Middle frontal gyrus (tissue), 1 donor: ENCODE data around the gene CXXC5.

Experiments
- DNase-seq: peaks from one replicate; pipeline ENCODE4 v3.0.0-alpha.2; 2015; ENCODE audit warnings: low spot score; ENCODE audit errors: extremely low spot score

Gene CXXC5

GRCh38 chr5:139680368-139681111, 32.4 kb downstream of the CXXC5 start:
- DNase-seq, result no peak

GRCh38 chr5:139681112-139681458, 32.9 kb downstream of the CXXC5 start:
- DNase-seq, result no peak

DNA sequence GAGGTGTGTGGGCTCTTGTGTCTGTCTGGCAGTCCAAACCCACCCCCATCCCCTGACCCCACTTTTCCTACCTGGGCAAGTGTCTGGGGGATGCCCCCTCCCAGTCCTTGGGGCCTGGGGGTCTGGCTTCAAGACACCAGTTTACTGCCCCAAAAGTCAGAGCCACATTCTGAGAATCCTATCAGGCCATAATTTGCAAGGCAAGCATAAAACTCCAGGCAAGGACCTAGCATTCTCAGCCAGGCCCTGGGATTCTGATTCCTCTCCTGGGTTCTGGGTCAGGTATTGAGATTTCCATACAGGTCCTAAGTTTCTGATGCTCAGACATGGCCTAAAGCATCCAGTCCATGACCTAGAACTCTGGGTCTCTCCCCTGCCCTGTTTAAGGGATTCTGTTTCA, 33.3 kb downstream of the CXXC5 start:
- DNase-seq, result no peak

- no peak for DNase-seq
These were observed 34.1 kb downstream of the CXXC5 start for GRCh38 chr5:139682016-139682975.

DNA sequence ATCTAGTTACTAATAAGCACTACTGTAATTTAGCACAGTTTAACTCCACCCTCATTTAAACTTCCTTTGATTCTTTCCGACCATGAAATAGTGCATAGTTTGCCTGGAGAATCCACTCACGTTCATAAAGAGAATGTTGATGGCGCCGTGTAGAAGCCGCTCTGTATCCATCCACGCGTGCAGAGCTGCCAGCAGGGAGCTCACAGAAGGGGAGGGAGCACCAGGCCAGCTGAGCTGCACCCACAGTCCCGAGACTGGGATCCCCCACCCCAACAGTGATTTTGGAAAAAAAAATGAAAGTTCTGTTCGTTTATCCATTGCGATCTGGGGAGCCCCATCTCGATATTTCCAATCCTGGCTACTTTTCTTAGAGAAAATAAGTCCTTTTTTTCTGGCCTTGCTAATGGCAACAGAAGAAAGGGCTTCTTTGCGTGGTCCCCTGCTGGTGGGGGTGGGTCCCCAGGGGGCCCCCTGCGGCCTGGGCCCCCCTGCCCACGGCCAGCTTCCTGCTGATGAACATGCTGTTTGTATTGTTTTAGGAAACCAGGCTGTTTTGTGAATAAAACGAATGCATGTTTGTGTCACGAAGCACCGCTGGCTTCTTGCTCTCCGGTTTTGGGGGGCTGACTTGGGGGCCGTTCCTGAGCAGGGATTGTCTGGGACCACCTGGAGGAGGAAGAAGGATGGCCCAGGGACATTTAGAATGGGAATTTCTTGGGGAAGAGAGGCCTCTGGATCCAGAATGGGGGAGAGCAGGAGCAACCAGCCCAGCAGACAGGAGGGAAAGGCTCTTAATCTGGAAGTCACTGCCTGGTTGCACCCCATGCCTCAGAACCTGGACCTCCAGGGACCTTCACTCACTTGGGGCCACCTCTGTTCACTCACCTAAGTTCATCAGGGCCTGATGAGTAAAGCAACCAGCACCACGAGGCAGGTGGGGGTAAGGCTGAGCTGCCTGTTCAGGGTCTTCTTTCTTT, 35.4 kb downstream of the CXXC5 start:
- no peak for DNase-seq

DNA sequence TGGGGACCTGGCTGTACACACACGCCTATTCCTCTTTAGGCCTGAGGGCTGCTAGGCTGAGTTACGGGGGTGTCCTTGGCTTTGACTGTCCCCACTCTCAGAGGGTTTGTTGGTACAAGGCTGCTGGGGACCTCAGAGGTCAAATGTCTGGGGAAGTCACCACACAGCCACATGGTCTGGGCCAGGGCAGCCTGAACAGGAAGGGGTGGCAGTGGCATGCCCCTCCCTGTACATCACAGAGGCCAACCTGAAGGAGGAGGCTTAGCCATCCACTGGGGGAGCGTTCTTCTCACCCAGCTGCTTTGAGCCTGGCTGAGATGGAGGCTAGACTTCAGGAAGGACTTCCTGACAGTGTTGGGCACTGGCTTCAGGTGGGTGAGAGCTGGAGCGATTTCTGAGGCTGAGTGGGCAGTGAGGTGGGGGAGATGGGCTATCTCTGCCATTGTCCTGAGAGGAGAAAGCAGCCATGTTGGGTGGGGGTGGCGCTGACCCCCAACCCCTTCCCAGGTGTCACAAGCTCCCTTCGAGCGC, 36.3 kb downstream of the CXXC5 start:
- no peak for DNase-seq

DNA sequence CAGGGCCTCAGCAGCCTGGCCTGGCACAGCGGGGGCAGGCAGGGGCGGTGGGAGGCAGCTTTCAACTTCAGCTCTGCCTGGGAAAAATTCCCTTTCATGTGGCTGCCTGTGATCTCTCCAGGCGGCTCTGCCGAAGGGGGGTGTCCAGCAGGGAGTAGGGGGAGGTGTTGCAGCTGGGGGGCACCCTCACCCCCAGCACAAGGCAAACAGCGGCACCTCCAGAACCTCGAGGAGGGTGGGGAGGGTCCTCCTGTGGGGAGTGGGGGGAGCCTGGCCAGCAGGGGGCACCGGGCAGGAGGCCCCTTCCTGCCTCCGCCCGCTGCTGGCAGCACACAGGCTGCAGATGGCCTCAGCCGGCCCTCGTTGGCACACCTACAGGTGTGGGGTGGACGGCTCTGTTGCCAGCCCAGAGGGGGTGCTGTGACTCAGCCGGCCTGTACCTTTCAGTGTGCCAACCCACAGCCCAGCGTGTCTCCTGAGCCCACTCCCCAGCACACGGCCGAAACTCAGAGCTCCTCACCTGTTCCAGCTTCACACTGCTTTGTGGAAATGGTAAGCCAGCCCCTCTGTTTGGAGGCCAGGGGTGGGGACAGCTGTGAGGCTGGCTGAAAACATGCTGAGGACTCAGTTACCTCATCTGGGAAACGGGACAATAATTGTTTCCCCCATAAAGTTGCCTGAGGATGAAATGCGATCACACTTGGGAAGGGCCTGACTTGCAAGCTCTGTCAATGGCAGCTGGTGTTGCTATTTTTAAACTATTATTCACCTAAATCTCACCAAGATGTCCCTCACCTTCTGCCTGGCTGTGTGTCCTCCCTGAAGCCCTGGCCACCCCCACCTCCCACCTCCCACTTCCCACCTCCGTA, 37.0 kb downstream of the CXXC5 start:
- DNase-seq, result no peak

DNA sequence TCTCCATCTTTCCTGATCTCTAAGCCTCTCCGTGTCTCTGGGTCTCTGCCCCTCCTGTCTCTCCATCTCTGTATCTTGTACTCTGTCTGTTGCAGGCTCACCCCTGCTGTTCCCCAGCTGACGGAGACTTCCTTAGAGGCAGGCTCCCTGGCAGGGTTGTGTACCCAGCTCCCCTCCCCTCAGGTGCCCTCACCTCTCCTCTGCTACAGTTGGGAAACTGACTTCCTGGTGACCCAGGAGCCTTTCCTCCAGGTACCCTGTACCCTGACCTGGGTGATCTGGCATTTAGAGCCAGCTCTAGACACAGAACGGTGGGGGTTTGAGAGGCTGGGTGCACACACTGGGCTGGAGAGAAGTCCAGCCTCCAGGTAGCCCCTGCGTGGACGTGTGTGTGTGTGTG, 37.7 kb downstream of the CXXC5 start:
- DNase-seq, result no peak

GRCh38 chr5:139686356-139686705, 38.2 kb downstream of the CXXC5 start:
- no peak for DNase-seq

GRCh38 chr5:139686706-139687441, 38.7 kb downstream of the CXXC5 start:
- DNase-seq, result no peak

- no peak for DNase-seq
These were observed 39.5 kb downstream of the CXXC5 start for GRCh38 chr5:139687656-139688055.

DNA sequence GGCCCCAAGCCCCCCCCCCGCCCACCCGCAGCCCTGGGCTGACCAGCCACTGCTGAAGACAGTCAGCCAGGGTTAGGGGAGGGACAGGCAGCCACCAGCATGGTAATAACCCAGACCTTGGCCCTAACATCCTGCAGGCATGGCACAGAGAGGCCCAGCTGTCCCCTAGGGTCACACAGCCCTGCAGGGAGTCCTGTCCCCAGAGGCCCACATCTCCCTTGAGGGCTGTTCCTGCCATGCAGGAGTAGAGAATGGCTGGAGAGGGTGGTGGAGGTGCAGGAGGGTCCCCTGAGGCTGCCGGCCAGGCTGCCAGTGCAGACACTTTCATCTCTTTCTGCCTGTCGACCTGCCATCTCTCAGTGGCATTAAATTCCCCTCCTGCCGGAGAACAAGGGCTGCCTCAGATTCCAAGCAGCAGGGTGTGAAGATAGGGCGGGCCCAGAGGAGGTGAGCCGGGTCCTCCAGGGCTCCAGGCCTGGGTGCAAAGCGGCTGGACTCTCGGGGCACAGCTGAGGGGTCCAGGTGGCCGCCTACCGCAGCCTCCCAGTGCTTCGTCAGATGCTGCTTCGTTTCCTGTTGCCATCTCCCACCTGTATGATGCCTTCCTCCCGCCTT, 40.0 kb downstream of the CXXC5 start:
- DNase-seq, result no peak

DNA sequence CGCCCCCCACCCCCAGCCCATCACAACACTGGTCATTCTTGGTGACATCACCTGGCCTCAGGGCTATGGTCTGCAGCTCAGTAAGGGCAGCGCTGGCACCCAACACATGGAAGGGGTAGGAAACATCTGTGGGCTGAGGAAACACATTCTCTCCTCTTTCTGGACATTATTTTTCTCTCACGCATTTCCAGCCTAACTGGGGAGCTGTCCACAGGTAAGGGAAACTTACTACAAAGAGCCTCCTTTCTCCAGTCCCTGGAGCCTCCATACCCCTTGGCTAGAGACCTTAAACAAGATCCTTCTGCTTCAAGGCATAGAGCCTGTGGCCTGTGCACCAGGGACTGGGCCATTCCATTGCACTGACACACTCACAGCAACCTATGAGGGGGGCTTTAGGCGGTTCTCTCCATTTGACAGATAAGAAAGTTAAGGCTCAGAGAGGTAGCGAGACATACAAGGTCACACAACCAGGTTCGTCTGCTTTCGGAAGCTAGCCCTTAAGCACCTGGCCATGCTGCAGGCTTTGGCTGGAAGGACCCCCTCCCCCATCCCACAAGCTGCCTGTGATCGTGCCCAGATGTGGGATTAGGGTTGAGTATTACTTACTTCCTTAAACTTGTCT, 40.7 kb downstream of the CXXC5 start:
- no peak for DNase-seq

DNA sequence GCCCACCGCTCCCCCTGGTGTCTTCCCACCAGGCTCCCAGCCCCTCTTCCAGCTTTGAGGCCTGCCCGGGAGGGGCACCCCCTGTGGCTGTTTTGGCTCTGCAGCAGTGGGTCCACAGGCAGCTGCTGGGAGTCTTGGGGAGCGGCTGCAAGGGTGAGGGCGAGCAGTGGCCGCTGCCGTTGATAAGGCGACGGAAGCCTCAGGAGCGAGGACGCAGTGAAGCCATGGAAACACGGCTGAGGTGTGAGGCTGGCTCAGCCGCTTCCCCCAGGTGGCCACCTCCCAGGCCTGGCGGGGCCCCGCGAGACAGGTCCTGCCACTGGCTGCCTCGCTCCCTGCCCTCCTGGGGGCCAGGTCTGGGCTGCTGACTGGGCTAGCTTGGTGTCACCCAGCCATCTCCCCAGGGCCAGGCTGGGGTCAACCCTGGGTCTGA, 41.5 kb downstream of the CXXC5 start:
- DNase-seq, result no peak

DNA sequence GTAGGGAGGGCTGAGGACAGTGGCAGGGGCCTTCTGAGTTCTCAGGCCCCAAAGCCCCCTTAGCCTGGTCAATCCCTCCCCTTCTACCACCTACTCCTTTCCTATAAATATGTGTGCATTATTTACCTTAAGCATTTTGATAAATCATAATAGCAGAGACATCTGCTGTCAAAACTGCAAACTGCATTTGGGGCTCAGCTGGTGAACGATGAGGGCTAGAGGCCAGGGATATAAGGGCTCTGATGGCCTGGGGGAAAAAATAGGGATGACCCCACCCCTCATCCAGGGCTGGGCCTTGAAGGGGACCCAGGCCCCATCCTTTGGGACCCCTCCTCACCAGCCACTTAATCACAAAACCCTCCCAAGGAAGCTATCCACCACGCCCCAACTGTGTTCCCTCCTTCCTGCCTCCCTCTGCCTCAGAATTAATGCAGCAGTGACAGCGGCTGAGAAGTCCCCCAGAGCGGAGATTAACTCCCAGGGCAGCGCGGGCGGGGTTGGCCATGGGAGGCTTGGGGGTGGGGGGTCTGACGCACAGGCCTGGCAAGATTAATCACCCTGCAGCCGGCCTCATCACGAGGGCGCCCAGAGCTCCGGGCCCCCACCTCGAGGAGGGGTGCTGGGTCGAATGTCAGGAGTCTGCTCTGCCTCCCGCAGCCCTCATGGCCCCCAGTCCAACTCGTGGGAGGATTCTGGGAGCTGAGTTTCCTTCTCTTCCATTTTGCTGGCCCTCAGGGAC, 42.1 kb downstream of the CXXC5 start:
- DNase-seq, result no peak

GRCh38 chr5:139690803-139691629, 42.9 kb downstream of the CXXC5 start:
- no peak for DNase-seq

- DNase-seq, result no peak
These were observed 44.0 kb downstream of the CXXC5 start for GRCh38 chr5:139692148-139692547.
